Motor neuron (in vitro differentiated cells): ENCODE data around the gene CHN2. TPM values are rescaled to one million over a fixed set of nuclear protein-coding genes. Genes with fewer than 3 reads are reported as not detected.
A peak's percentile ranks its signal among the peaks of the same experiment; 100 is the strongest.

ENCODE experiments used
- ATAC-seq, 8 experiments: fragments of 200-7000 bp; cut with Tn5 transposase; replicated peaks in 6 of 8; 2 replicates each; pipeline ENCODE4 v1.8.0; 2021; ENCODE audit warnings: mild to moderate bottlenecking in 8 of 8, moderate library complexity in 8 of 8
- H3K27ac ChIP-seq, 2 donors: fragments of 250-450 bp; sonication (Bioruptor Pico); 2 replicates each; pipeline ENCODE4 v1.9.0; 2021; ENCODE audit warnings: antibody characterized with exemption in 2 of 2, mild to moderate bottlenecking in 2 of 2, moderate library complexity in 1 of 2
- H3K4me1 ChIP-seq, 2 donors: fragments of 250-450 bp; sonication (Bioruptor Pico); replicated peaks in 1 of 2; 2 replicates each; pipeline ENCODE4 v1.6.1; 2021; ENCODE audit warnings: antibody characterized with exemption in 2 of 2, mild to moderate bottlenecking in 2 of 2, moderate library complexity in 1 of 2
- H3K4me3 ChIP-seq, 5 donors: fragments of 250-450 bp; sonication (Bioruptor Pico); 2 replicates each; pipeline ENCODE4 v1.9.0; 2021; ENCODE audit warnings: antibody characterized with exemption in 5 of 5, mild to moderate bottlenecking in 5 of 5, moderate library complexity in 4 of 5
- WGBS, 10 experiments: fragments of 450-650 bp; shearing (Covaris generic); methylation state at CpG; one replicate each; pipeline ENCODE4 v1.0.0; 2022; 5-methylcytosine and 5-hydroxymethylcytosine counted together
- in situ Hi-C, 9 experiments: fragments of 400-800 bp; cut with MboI; loops; one replicate each; pipeline ENCODE4 v1.15.0; 2021; ENCODE audit warnings: low sequenced_read_pairs in 9 of 9, low pct_unique_long_range_greater_than_20kb in 2 of 9; ENCODE audit not compliant: unreplicated experiment in 9 of 9
- total RNA-seq, 8 experiments: library from RNA; unstranded; fragments of 300-600 nt; gene quantifications; 2 replicates each; pipeline versions ENCODE4 v1.2.3 to v1.2.4, GENCODE V29; 2022

The CHN2 gene
- total RNA-seq, 8 experiments from 2014 or later = 2.6 to 28.8 (median 14.8) TPM

- in situ Hi-C loops = loop anchor here in 5 of 9 experiments (25.0 kb wide), 3 partner anchors 224 to 474 kb away; partner anchors contain the start of gene CHN2 (in 2 of the 5)
- no peak for ATAC-seq
- H3K4me3 ChIP-seq = no peak overlapping the region
- 56 to 100% (median 100%) methylated on average over 1 to 3 of the region's 3 CpGs; no CpG with 5 or more reads in 1 of the 10 experiments for WGBS, 10 experiments
- H3K4me1 ChIP-seq = no peaks in the 10 kb centered on the region
- H3K27ac ChIP-seq = no peak overlapping the region
Observed at GRCh38 chr7:29410996-29411395, 216.4 kb downstream of the CHN2 start.

DNA sequence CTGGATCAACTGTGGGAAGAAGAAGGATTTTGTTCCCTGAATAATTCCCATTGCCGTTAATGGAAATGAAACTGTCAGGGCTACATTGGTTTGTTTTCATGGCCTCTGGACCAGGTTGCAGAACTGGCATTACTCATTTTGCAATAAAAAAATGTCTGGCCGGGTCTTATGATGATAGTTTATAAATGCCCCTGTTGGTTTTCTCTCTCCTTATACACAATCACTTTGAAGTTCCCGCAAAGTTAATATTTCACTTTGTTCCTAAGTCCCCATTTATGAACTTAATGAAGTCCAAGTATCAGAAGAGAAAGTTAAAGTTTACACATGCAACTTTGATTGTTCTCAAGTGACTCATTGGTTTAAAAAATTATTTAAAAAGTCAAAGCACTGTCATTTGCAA, 218.3 kb downstream of the CHN2 start:
- in situ Hi-C loops = loop anchor here in 5 of 9 experiments (25.0 kb wide), 3 partner anchors 226 to 476 kb away; partner anchors contain the start of gene CHN2 (in 2 of the 5)
- Histone ChIP-seq H3K27ac (no peak overlapping the region), H3K4me3 (no peak overlapping the region), H3K4me1 (no peaks in the 10 kb centered on the region)
- no peak for ATAC-seq
- WGBS, 10 experiments = 70 to 100% (median 86%) methylated on average over 1 to 3 of the region's 3 CpGs; no CpG with 5 or more reads in 1 of the 10 experiments

DNA sequence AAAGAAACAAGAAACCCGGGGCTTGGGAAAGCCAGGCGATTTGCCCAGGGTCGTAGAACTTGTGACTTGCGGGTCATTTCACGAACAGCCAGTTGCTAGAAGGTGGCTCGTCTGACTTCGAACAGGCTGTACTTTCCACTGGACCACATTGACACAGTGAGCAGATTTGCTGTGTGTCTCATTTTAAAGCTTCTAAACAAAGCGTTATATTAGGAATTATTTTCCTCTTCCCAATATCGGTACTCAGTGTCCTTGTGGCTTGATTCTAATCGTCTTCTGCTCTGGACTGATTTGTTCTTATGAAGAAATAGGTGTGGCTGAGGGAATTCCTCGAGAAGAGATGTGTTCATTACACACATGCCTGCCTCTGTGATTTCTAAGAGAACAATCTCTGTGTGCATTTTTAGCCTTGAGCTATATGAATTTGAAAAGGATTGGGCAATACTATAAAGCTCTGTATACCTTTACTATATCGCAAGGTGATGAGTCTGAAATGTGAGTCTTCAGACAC, 219.1 kb downstream of the CHN2 start:
- no peak overlapping the region for H3K27ac ChIP-seq
- no peak overlapping the region for H3K4me3 ChIP-seq
- ATAC-seq = peak in 1 of 8 experiments; percentile 21
- no peaks in the 10 kb centered on the region for H3K4me1 ChIP-seq
- 58 to 100% (median 87%) methylated on average over 1 to 12 of the region's 12 CpGs for WGBS, 10 experiments
- in situ Hi-C loops = loop anchor here in 5 of 9 experiments (25.0 kb wide), 3 partner anchors 226 to 476 kb away; partner anchors contain the start of gene CHN2 (in 2 of the 5)

- in situ Hi-C loops = loop anchor here in 5 of 9 experiments (25.0 kb wide), 3 partner anchors 227 to 477 kb away; partner anchors contain the start of gene CHN2 (in 2 of the 5)
- WGBS, 10 experiments = 71 to 100% (median 96%) methylated on average over 2 to 9 of the region's 10 CpGs; no CpG with 5 or more reads in 5 of the 10 experiments
Observed at GRCh38 chr7:29414216-29414615, 219.6 kb downstream of the CHN2 start.

GRCh38 chr7:29415215-29415614, 220.6 kb downstream of the CHN2 start:
- 33 to 100% (median 90%) methylated on average over 1 to 3 of the region's 5 CpGs; no CpG with 5 or more reads in 3 of the 10 experiments for WGBS, 10 experiments
- Histone ChIP-seq H3K4me1 (no peaks in the 10 kb centered on the region), H3K4me3 (no peak overlapping the region), H3K27ac (no peak overlapping the region)
- no peak for ATAC-seq
- in situ Hi-C loops = loop anchor here in 5 of 9 experiments (25.0 kb wide), 3 partner anchors 228 to 478 kb away; partner anchors contain the start of gene CHN2 (in 2 of the 5)

More at GRCh38 chr7:29414216-29414615, 219.6 kb downstream of the CHN2 start:
- ATAC-seq = no peak
- Histone ChIP-seq H3K27ac (no peak overlapping the region), H3K4me1 (no peaks in the 10 kb centered on the region), H3K4me3 (no peak overlapping the region)

DNA sequence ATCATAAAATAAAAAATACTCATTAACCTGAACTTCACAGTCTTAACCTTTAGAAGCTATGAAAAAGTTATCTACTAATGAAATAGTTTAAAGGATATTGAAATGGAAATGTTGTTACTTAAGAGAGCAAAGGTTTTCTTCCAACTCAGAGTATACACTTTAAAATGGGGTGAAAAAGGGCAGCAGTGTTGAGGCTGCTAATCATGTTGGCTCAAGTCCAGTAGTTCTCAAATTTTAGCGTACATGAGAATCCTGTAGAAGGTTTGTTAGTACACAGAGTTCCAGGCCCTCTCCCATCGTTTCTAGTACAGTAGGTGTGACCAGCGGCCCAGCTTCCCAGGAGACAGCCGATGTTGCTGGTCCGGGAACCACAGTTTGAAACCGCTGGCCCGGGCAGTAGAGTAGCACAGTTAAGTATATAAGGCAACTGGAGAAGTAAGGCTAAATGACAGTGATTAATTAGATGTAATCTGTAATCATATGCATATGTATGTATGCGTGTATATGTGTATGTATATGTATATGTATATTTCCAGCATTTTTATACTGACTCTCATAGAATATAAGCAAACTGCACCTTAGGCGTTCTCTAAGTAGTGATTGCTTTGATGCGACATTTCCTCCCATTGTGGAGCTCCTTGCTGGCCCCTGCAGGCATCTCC, 221.8 kb downstream of the CHN2 start:
- in situ Hi-C loops = loop anchor here in 5 of 9 experiments (25.0 kb wide), 3 partner anchors 229 to 479 kb away; partner anchors contain the start of gene CHN2 (in 2 of the 5)
- Histone ChIP-seq H3K4me1 (no peaks in the 10 kb centered on the region), H3K4me3 (no peak overlapping the region), H3K27ac (no peak overlapping the region)
- 34 to 100% (median 88%) methylated on average over 1 to 8 of the region's 10 CpGs; no CpG with 5 or more reads in 1 of the 10 experiments for WGBS, 10 experiments
- ATAC-seq = peak in 1 of 8 experiments; percentile 90

DNA sequence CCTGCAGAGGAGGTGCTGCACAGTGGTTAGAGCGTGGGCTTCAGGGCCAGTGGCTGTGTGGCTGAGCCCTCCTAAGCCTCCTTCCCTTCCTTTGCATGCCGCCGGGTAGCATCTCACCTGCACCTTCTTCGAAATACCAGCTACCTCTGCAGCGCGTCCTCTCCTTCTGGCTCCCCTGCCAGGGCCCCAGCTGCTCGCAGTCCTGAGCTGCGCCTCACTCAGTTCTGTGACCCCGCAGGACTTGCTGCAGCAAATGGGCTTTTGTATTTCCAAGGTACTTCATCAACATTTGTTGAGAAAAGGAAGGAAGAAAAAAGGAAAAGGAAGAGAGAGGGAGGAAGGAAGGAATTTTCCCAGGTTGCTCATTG, 222.3 kb downstream of the CHN2 start:
- WGBS, 10 experiments = 80 to 100% (median 95%) methylated on average over 1 to 8 of the region's 9 CpGs; no CpG with 5 or more reads in 3 of the 10 experiments
- Histone ChIP-seq H3K4me1 (no peaks in the 10 kb centered on the region), H3K27ac (no peak overlapping the region), H3K4me3 (no peak overlapping the region)
- in situ Hi-C loops = loop anchor here in 5 of 9 experiments (25.0 kb wide), 3 partner anchors 230 to 480 kb away; partner anchors contain the start of gene CHN2 (in 2 of the 5)
- ATAC-seq = no peak

DNA sequence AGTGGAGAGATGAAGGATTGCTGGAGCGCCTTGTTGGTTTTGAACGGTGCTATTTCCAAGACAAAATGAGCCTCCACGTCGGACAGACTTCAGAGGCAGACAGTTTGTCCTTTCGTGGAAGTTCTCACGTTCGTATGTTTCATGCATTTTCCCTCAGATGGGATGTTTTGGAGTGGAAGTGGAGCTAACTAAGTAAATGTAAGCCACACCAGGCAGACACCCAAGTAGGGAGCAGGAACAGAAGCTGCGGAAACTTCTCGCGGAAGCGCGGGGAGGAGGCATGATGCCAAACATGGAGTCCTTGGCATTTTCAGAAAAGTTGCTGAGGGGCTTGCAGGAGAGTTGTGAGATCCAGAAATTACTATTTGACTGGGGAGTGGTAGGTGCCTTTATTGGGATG, 223.5 kb downstream of the CHN2 start:
- in situ Hi-C loops = loop anchor here in 5 of 9 experiments (25.0 kb wide), 3 partner anchors 231 to 481 kb away; partner anchors contain the start of gene CHN2 (in 2 of the 5)
- no peak for ATAC-seq

GRCh38 chr7:29418651-29419050, 224.1 kb downstream of the CHN2 start:
- in situ Hi-C loops = loop anchor here in 5 of 9 experiments (25.0 kb wide), 3 partner anchors 231 to 481 kb away; partner anchors contain the start of gene CHN2 (in 2 of the 5)
- WGBS, 10 experiments = 41 to 100% (median 74%) methylated on average over 1 to 6 of the region's 6 CpGs
- Histone ChIP-seq H3K4me3 (no peak overlapping the region), H3K4me1 (no peaks in the 10 kb centered on the region), H3K27ac (no peak overlapping the region)
- ATAC-seq = peak in 1 of 8 experiments; percentile 30

More for the DNA sequence above, 223.5 kb downstream of the CHN2 start:
- Histone ChIP-seq H3K27ac (no peak overlapping the region), H3K4me3 (no peak overlapping the region), H3K4me1 (no peaks in the 10 kb centered on the region)
- WGBS, 10 experiments = 75 to 99% (median 95%) methylated on average over 3 to 12 of the region's 12 CpGs; no CpG with 5 or more reads in 2 of the 10 experiments

GRCh38 chr7:29420011-29420410, 225.4 kb downstream of the CHN2 start:
- no peak overlapping the region for H3K27ac ChIP-seq
- in situ Hi-C loops = loop anchor here in 5 of 9 experiments (25.0 kb wide), 3 partner anchors 233 to 483 kb away; partner anchors contain the start of gene CHN2 (in 2 of the 5)
- H3K4me3 ChIP-seq = no peak overlapping the region
- ATAC-seq = no peak
- no peaks in the 10 kb centered on the region for H3K4me1 ChIP-seq

DNA sequence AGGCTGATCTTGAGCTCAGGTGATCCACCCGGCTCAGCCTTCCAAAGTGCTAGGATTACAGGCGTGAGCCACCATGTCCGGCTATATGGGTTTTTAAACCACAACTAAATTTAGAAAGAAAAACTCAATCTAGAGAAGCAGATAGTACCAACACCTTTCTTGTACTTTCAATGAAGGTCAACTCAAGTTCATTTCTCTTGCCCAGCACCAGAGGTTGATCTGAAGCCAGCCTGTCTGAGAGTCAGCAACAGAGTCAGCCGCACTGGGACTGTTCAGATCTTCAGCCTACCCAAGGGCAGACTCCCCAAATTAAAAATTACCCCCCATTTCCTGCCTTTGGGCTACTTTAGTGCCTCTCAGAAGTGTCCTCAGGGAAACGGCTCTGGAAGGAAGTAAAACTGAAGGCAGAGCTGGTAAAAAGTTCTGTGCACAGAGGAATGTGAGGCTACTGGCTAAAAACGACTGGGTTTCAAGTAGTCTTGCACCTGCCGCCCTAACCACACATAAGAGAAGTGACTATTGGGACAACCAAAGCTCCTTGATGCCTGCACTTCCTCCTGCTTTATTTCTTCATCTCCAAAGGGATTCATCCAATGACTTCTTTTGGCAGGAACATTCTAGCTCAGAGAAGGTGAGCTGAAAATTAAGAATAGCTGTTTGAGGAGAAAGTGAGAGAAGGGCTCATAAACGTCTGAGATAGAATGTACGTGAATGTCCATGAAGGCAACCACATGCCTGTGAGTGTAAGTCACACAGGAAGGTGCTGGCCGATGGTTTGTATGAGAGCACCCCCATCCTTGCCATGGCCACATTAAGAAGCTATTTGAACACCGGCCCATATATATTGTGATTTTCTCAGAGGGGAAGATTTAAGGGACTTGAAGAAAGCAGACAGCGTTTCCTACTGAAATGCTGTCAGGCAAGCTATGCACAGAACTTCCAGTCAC, 226.7 kb downstream of the CHN2 start:
- ATAC-seq = no peak
- in situ Hi-C loops = loop anchor here in 5 of 9 experiments (25.0 kb wide), 3 partner anchors 234 to 484 kb away; partner anchors contain the start of gene CHN2 (in 2 of the 5)
- Histone ChIP-seq H3K4me1 (no peaks in the 10 kb centered on the region), H3K4me3 (no peak overlapping the region), H3K27ac (no peak overlapping the region)
- WGBS, 10 experiments = 47 to 96% (median 72%) methylated on average over 3 to 9 of the region's 12 CpGs; no CpG with 5 or more reads in 2 of the 10 experiments

DNA sequence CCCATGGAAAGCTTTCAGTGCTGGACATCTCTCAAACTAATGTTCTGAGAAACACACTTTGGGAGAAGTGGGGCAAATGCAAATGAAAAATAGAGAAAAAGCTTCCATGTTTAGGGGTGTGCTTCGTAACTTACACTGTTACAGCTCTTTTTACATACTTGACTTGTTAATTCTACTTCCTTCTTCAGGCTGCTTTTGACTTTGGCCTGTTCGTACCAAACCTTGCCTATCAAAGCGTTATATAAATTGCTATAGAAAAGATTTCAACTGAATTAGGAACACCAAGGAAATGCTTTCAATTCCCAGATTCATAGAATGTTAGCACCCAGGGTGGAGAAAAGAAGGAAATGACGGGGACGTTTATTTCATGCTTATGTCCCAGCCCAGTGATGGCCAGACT, 228.3 kb downstream of the CHN2 start:
- 52 to 100% (median 81%) methylated on average over 1 to 5 of the region's 5 CpGs for WGBS, 10 experiments
- H3K4me3 ChIP-seq = no peak overlapping the region

More for the DNA sequence above, 228.3 kb downstream of the CHN2 start:
- no peak for ATAC-seq
- in situ Hi-C loops = loop anchor here in 5 of 9 experiments (25.0 kb wide), 3 partner anchors 236 to 486 kb away; partner anchors contain the start of gene CHN2 (in 2 of the 5)
- H3K27ac ChIP-seq = no peak overlapping the region
- no peaks in the 10 kb centered on the region for H3K4me1 ChIP-seq
